SH-SY5Y (cell line): ENCODE results near the gene MBOAT2.

Experiments used
- GATA2 ChIP-seq: IDR thresholded peaks from 2 replicates; pipeline ENCODE4 v1.6.1; 2011; ENCODE audit warnings: mild to moderate bottlenecking, low read depth, low read length
- GATA3 ChIP-seq: IDR thresholded peaks from 2 replicates; pipeline ENCODE4 v1.6.1; 2011; ENCODE audit warnings: low read depth, mild to moderate bottlenecking, low read length, moderate library complexity

Gene MBOAT2

DNA sequence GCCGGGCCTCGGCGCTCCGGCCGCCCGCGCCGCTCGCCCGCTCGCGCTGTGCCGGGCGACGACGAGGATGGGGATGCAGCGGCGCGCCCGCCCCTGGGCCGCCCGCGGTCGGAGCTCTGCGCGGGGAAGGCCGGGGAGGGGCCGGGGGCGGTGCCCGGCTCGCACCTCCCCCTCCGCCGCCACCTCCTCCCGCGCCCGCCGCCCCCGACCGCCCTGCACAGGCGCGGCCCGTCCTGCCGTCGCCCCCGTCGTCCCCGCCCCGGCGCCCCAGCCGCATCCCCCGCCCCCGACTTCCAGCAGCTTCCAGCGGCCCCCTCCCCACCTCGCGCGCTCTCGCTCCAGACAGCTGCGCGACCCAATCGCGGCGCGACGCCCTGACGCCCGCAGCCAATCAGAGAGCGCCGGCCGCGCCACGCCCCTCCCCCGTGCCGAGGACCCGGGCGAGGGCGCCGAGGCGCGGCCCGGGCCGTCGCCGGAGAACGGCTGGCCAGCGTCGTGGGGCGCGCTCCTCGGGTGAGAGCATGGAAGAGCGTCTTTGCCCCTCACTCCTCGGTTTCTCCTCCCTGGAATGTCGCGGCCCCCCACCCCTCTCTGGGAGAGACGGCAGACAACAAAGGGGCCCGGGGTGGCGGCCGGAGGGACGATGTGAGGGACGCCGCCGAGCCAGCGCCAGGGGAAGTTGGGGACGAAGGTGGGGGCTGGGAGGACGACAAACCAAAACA is at the start of gene MBOAT2:
Gene MBOAT2 (minus strand): TSS at position 69 of the 722 bp plus-strand sequence. CDS start 70 bp downstream, outside the sequence.
- TF ChIP-seq GATA2 (no peak), GATA3 (no peak)

DNA sequence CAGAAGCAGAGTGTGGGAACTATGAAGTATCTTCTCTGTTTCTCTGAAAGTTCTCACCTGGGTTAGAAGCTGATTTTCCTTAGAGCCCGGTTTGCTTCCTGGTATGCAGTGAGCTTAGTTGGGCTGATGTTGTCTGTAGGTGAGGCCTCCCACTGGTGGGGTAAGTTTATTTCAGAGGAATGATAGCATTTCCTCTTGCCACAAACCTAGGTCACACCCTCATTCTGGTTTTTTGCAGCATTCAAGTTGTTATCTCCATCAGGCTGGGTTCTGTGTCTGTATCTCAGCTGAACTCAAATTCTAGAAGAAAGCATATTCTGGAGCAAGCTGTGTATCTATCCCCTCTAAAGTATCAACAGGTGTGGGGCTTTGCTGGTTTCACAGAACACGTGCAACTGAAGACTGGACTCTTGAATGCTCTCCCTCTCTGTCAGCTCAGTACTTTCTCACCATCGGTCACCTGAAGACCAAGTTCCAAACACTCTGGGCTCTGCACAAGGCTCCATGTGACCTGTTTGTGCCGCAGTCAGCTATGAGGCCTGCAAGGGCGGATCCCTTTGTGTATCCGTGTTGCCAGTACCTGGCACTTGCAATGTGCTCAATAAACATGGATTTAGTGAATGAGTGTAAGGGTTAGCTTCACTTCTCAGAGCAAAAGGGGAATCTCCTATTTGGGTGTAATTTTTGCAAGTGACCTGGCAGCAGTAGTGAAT is 49.5 kb upstream of the MBOAT2 start:
- TF ChIP-seq GATA2: no peak
- TF ChIP-seq GATA3: no peak

DNA sequence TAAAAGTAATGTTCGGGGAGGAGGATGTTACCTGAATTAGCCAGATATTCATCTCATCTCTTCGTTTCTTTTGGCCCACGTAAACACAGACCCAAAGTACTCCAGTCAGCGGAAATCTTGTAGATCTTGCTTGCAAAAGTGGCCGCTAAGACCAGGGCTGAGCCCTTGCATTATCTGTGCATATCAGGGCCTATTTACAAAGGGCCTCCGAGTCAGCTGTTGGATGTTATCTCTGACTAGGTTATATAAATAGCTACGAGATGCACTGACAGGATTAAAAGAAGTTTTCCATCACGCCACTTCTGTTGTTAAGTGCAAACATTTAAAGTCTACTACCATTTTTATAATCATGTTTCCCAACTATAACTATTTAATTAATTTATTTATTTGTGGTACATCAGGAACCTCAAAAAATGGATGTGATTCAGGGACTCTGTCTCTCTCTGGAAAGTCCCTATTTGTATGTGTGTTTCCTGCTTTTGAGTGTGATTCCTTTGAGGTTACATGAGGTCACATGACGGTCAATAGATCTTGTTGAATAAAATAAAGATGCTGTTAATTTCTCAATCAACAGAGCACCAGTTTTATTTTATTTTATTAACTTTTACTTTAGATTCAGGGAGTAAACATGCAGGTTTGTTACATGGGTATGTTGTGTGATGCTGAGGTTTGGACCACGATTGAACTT is 46.8 kb upstream of the MBOAT2 start:
- TF ChIP-seq GATA2 (peak; percentile 55), GATA3 (no peak)

DNA sequence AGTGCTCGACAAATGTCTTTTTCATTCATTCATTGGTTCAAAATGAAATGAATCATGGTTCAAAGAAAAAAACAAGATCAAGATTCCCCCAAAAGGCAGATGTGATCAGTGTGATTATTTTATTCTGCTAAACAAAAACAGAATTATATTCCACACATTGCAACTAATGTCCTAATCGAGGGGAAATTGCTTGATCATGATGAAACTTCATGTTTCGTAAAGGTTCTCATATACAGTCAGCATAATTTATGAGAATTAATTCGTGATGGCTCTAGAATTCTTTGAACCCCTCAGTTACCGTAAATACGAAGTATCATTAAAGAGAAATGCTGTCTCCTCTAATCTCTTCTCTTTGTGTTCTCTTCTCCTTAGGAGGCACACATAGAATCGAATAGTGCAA is 42.1 kb upstream of the MBOAT2 start:
- no peak for TF ChIP-seq GATA3
- no peak for TF ChIP-seq GATA2

DNA sequence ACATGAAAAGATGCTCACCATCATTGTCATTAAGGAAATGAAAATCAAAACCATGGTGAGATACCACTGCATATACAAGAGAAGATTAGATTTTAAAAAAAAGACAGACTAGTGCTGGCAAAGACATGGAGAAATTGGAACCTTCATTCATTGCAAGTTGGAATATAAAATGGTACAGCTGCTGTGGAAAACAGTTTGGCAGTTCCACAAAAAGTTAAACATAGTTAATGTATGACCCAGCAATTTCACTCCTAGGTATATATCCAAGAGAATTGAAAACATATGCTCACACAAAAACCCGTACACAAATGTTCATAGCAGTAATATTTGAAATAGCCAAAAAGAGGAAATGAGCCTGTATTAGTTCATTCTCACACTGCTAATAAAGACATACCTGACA is 33.7 kb upstream of the MBOAT2 start:
- TF ChIP-seq GATA2: no peak
- no peak for TF ChIP-seq GATA3

- TF ChIP-seq GATA3 (no peak), GATA2 (peak; percentile 34; the same call in 1 of the 2 replicates)
Observed at GRCh38 chr2:9033385-9034168, 30.1 kb upstream of the MBOAT2 start.

- TF ChIP-seq GATA2 (no peak), GATA3 (no peak)
Observed at GRCh38 chr2:9032536-9033255, 29.2 kb upstream of the MBOAT2 start.

DNA sequence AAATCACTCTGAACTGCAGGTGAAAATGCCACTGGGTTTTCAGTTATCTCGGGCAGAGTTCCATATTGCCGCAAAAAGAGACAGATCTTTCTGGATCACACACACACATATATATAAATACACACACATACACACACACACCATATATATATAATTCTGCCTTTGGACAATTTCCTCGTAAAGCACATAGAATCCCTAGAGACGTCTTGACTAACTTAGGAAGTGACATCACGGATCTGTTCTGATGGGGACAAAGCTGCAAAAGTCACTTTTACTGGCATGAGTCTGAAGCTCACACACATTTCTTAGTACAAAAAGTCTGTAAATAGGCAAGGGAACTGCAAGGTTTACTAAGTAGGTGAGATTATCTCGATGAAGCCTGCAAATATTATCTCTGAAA is 28.6 kb upstream of the MBOAT2 start:
- no peak for TF ChIP-seq GATA3
- no peak for TF ChIP-seq GATA2

DNA sequence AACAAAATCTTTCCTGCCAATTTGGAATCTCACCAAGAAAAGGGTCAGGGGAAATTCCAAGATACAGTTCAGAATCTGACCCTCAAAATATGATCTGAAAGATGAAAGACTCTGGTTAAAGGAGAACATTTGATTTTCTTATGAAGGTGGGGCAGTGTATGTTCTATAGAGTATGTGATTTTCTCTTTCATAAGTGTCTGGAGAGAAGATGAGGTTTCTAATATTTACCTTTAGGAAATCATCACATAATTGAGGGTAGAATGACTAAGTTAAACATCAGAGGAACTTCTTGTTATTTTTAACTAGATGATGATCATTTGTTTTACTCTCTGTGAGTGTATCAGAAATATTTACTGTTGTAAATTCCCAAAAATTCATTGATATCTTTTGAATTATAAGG is 27.8 kb upstream of the MBOAT2 start:
- TF ChIP-seq GATA3: no peak
- no peak for TF ChIP-seq GATA2

GRCh38 chr2:9030841-9031240 is 27.4 kb upstream of the MBOAT2 start:
- TF ChIP-seq GATA3: no peak
- TF ChIP-seq GATA2: no peak

GRCh38 chr2:9030190-9030589 is 26.7 kb upstream of the MBOAT2 start:
- TF ChIP-seq GATA2 (no peak), GATA3 (no peak)

DNA sequence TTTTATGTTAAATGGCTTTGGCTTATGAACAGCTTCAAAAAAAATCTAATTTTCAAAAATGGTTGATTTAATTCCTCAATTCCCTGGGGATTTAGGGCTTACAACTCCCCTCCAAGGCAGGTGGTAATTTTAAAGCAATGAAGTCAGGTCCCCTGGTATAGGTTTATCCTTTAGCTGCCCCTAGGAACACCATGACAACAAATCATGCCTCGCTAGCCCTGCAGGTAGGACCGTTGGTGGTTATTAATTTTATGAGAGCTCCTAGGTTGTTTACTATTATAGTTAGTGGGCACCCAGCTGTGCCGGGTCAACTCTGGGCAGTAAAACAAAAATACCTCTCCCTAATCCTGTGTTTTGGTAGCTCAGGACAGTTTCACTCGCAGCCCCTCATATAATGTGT is 26.2 kb upstream of the MBOAT2 start:
- TF ChIP-seq GATA2: no peak
- no peak for TF ChIP-seq GATA3

DNA sequence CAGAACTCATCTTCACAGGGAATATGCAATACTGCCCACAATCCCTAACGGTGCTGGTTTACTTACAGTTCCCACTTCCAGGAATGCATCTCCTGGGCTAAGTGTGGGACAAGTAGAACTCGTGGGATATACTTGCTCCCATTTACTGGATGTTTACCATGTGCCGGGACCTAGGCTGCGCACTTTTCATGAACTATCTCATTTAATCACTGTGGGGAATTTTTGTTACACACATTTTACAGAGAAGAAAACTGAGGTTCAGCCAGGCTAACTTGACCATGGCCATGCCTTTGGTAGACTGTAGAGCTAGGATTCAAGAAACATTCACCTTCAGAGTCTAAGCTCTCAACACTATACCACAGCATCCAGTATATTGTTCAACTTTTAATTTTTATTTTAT is 24.4 kb upstream of the MBOAT2 start:
- TF ChIP-seq GATA3 (no peak), GATA2 (no peak)
